ENCODE measurements around the gene DOCK1.

GRCh38 chr10:127266431-127266830 is 361.2 kb downstream of the DOCK1 start:
- TF ChIP-seq CTCF (IDR thresholded peaks at IDR 0.05) (no peak), POLR2A (IDR thresholded peaks at IDR 0.05) (no peak)
